Activated CD4-positive, CD25-positive, alpha-beta regulatory T cell treated with anti-CD3 and anti-CD28 coated beads, Interleukin-2, amount 50 U/mL, for 24 hours (primary cell): Measurements from ENCODE around the gene BMP4.

Experiments used
- ATAC-seq, 2 donors: fragments of 150-1000 bp; cut with Tn5 transposase; one replicate each; pipeline ENCODE4 v1.10.0; 2021; ENCODE audit warnings: mild to moderate bottlenecking in 1 of 2, moderate library complexity in 1 of 2

Gene BMP4

GRCh38 chr14:53943751-53944083 is 12.9 kb downstream of the BMP4 start:
- ATAC-seq, result no peak

- ATAC-seq, result no peak
Measured at GRCh38 chr14:53942970-53943750, 13.5 kb downstream of the BMP4 start.

- no peak for ATAC-seq
Measured at GRCh38 chr14:53938136-53938837, 18.3 kb downstream of the BMP4 start.

GRCh38 chr14:53934778-53935414 is 21.7 kb downstream of the BMP4 start:
- ATAC-seq, result no peak

GRCh38 chr14:53932966-53933365 is 23.7 kb downstream of the BMP4 start:
- no peak for ATAC-seq

GRCh38 chr14:53929871-53930715 is 26.5 kb downstream of the BMP4 start:
- ATAC-seq, result no peak

- ATAC-seq, result no peak
Measured at GRCh38 chr14:53927171-53927570, 29.5 kb downstream of the BMP4 start.

- no peak for ATAC-seq
Measured at GRCh38 chr14:53925201-53925766, 31.3 kb downstream of the BMP4 start.

GRCh38 chr14:53924753-53925152 is 31.9 kb downstream of the BMP4 start:
- no peak for ATAC-seq

- no peak for ATAC-seq
Measured at GRCh38 chr14:53921027-53921426, 35.6 kb downstream of the BMP4 start.

- ATAC-seq, result no peak
Measured at GRCh38 chr14:53916239-53916638, 40.4 kb downstream of the BMP4 start.

- ATAC-seq, result no peak
Measured at GRCh38 chr14:53915364-53916014, 41.1 kb downstream of the BMP4 start.

GRCh38 chr14:53912021-53912420 is 44.6 kb downstream of the BMP4 start:
- ATAC-seq, result no peak

GRCh38 chr14:53908416-53908815 is 48.2 kb downstream of the BMP4 start:
- ATAC-seq, result no peak

GRCh38 chr14:53902307-53902706 is 54.3 kb downstream of the BMP4 start:
- ATAC-seq, result no peak

- ATAC-seq, result no peak
Measured at GRCh38 chr14:53900499-53900898, 56.1 kb downstream of the BMP4 start.
